Astrocyte of the cerebellum (primary cell): ENCODE measurements around the gene MMP17.

Experiments used
- DNase-seq: peaks from one replicate; pipeline ENCODE4 v3.0.0-alpha.2; 2011; ENCODE audit warnings: low read depth
- H3K4me3 ChIP-seq: 2 replicates; pipeline ENCODE4 v1.5.1; 2011; ENCODE audit warnings: mild to moderate bottlenecking, low read depth, low read length, moderate library complexity
- CTCF ChIP-seq: IDR thresholded peaks from 2 replicates; pipeline ENCODE4 v1.5.1; 2012; ENCODE audit warnings: low read length, low read depth, moderate library complexity, mild to moderate bottlenecking; ENCODE audit errors: missing control alignments
- in situ Hi-C: cut with HindIII; loops from 2 replicates; pipeline ENCODE4 v1.10.0; 2017; ENCODE audit warnings: low sequenced_read_pairs

The MMP17 gene

DNA sequence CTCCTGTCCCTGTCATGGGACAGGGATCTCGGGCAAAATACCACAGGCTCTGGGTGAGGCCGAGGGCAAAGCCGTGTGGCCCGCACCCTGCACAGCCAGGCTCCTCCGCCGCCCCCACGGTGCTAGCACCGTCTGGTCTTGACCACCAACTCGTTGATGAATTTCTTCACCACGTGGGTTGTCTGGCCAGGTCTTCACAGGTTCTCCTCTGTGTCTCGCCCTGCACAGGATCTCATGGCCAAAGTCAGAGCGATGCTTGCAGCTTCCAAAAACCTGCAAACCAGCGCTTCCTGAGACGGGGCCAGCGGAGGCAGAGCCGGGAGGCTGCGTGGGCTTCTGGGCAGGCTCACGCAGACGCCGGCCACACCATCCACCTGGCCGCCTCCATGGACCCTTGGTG lies 29.0 kb upstream of the MMP17 start:
- in situ Hi-C loops: no loop called here
- no peak for DNase-seq
- no peak overlapping the region for H3K4me3 ChIP-seq
- no peak for TF ChIP-seq CTCF

DNA sequence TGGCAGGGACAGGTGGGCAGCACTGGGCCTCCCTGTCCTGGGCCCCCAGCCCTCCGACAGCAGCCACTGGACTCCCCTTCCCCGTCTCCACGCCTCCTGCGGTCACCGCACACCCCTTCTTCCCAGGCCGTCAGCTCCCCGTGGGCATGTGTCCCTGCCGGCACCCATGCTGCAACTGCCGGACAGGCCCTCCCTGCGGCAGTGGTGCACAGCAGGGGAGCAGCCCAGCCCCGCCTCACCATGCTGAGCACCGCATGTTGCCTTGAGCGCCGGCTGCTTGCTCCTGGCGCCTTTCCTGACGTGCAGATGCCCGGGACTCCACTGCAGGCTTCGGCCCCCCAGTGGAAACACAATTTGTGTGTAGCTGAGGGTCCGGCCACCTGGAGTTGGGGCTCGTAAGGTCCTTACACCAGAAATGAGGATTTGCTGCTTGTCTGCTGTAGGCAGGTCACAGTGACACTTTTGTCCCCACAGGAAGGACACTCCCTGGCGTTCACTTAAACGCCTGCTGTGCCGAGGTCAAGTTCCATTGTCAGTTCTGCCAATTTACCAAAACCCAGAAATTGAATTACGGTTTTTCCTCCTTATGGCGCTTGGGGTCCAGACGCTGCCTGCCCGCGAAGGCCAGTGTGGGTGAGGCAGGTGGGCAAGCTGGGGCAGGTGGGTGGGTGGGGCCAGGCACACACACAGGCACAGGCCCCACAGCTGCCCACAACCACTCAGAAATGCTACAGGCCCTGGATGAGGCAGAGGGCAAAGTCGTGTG lies 28.2 kb upstream of the MMP17 start:
- H3K4me3 ChIP-seq: no peak overlapping the region
- DNase-seq: no peak
- TF ChIP-seq CTCF: no peak
- in situ Hi-C loops: no loop called here

DNA sequence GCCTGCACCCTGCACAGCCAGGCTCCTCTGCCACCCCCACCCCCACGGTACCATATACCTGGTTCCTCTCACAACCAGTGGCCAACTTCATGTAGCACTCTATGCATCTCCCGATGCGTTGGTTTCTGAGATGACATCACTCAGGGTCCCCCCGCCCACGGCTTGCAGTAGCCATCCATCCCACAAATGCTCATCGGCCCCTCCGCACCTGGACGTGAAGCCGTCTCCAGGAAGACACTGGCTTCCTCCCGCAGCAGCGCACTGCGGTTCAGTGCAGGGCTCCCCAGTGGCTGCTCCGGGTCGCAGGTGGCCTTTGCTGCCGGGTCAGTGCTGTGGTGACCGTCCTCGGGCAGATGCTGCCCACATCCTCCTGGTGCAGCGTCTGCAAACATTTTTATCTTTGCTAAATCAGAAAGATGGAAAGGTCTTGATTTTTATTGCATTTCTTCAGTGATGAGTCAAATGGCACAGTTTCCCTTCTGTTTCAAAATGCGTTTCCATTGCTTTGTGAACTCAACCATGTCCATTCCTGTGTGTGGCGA lies 27.5 kb upstream of the MMP17 start:
- no peak overlapping the region for H3K4me3 ChIP-seq
- DNase-seq: no peak

GRCh38 chr12:131801254-131801866 lies 26.8 kb upstream of the MMP17 start:
- H3K4me3 ChIP-seq: no peak overlapping the region
- no peak for TF ChIP-seq CTCF
- no peak for DNase-seq
- in situ Hi-C loops: no loop called here

More for the DNA sequence above, 27.5 kb upstream of the MMP17 start:
- in situ Hi-C loops: no loop called here
- no peak for TF ChIP-seq CTCF

- no peak for TF ChIP-seq CTCF
- peak; percentile 46 for DNase-seq
- in situ Hi-C loops: no loop called here
- no peak overlapping the region for H3K4me3 ChIP-seq
Observed at GRCh38 chr12:131803961-131804521, 24.2 kb upstream of the MMP17 start.

DNA sequence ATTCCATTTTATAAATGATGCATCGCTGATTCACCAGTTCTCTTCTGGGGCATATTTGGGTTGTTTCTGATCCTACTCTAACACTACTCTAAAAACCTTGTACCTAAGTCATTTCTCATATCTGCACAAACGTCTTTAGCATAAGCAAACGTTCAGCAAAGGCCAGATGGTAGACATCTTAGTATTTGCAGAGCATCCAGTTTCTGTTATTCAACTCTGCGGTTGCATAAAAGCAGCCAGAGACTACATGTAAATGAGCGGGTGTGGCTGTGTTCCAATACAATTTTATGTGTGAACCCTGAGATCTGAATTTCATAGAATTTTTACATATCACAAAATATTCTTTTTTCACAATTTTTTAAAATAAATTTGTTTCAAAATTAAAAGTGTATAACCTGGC lies 22.8 kb upstream of the MMP17 start:
- TF ChIP-seq CTCF: no peak
- in situ Hi-C loops: no loop called here
- DNase-seq: no peak

More for the DNA sequence above, 22.8 kb upstream of the MMP17 start:
- H3K4me3 ChIP-seq: no peak overlapping the region
